ENCODE measurements around the gene ISCA2. TPM values are rescaled to one million over a fixed set of nuclear protein-coding genes. Genes with fewer than 3 reads are reported as not detected.

ISCA2 gene
- total and polyA plus RNA-seq, 9 of the 15 experiments (the other 6 are each of a cell fraction or from before 2014, with no cell fraction given): 5.0 to 36.7 (median 18.1) TPM

DNA sequence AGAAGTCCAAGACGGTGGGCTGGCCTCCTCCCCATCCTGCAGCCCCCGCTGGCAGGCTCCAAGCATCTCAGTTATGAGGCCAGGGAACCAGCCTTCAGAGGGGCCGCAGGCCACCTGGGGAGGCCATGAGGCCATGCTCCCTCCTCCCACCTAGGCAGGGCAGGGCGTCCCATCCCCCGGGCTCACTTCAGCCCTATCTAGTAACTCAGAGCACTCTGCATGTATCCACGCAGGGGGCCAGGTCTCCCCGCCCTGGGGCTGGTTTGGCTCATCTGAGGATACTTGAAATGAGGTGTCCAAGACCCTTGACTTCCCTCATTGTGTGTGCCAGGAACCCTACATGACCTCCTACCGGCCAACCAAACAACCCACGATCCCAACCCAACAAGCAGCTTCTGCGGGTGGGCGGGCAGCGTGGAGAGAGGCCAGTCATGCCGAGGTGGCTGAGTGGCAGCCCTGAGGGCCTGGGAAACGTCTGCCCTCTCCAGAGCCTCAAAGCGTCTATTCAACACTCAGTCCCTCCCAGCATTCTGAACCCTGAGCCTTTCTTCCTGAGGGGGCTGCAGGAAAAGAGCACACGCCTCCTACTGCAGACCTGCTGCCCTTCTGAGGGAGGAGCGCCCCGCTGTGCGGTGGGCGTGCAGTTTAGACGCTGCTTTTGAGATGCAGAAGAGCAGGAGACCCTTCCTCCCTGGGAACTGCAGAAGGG is 16.8 kb downstream of the ISCA2 start:
- 0% methylated on average over 14 of the region's 21 CpGs for WGBS (ENCODE audit: insufficient coverage, low coverage, missing lambda C conversion rate)

More for the DNA sequence above, 16.8 kb downstream of the ISCA2 start:
- in situ Hi-C loops (cut with MboI): no loop called here
- no peaks in the 10 kb centered on the region for H3K9me1 ChIP-seq (ENCODE audit: control insufficient read depth, insufficient read depth, low read length)
- ChIA-PET CTCF (ENCODE audit: low intra/inter-chr PET ratio) (no interaction called here), POLR2A (interaction anchor here (0.9 kb wide), 1 partner anchor 10 kb away, joined by 7 read pairs; no protein-coding TSS in a partner anchor)
- H3K27me3 ChIP-seq (ENCODE audit: control insufficient read depth in 2 of 2, insufficient read depth in 2 of 2, low read length in 2 of 2): peaks cover 6 to 67% of the 10 kb centered on the region in 2 experiments; a peak in 3 of 5 replicates
- H3K79me2 ChIP-seq (ENCODE audit: control insufficient read depth, insufficient read depth, low read length): no peaks in the 10 kb centered on the region
- intact Hi-C loops (cut with micrococcal nuclease): no loop called here
- H3K36me3 ChIP-seq (ENCODE audit: control insufficient read depth, insufficient read depth, low read length): no peaks in the 10 kb centered on the region
- no peaks in the 10 kb centered on the region for H3K4me1 ChIP-seq (replicated peaks in 1 of 2; ENCODE audit: control insufficient read depth in 2 of 2, insufficient read depth in 2 of 2, low read length in 2 of 2)
- no peaks in the 10 kb centered on the region for H4K20me1 ChIP-seq (replicated peaks; ENCODE audit: control insufficient read depth, insufficient read depth, low read length)
- no peak overlapping the region for H3K4me2 ChIP-seq (ENCODE audit: insufficient read depth, low read length)
- no peak overlapping the region for H3K27ac ChIP-seq (ENCODE audit: extremely low read depth, low read depth, low read length)
- TF ChIP-seq TSHZ1 (CRISPR knock-in tag; IDR thresholded peaks at IDR 0.05) (no peak), ELK1 (CRISPR knock-in tag; IDR thresholded peaks at IDR 0.05) (no peak), SMAD3 (CRISPR knock-in tag; conservative IDR thresholded peaks at IDR 0.05) (no peak), ZNF778 (CRISPR knock-in tag; IDR thresholded peaks at IDR 0.05) (no peak), CHD1 (IDR thresholded peaks at IDR 0.05; ENCODE audit: low read length) (no peak), HDAC8 (tag; IDR thresholded peaks at IDR 0.05) (no peak), ZNF124 (CRISPR knock-in tag; IDR thresholded peaks at IDR 0.05) (no peak), ZNF583 (CRISPR knock-in tag; IDR thresholded peaks at IDR 0.05) (no peak), SMC3 (conservative IDR thresholded peaks at IDR 0.05; ENCODE audit: insufficient read depth, low read depth, low read length) (no peak), SREBF2 (CRISPR knock-in tag; IDR thresholded peaks at IDR 0.05) (no peak), MCM3 (IDR thresholded peaks at IDR 0.05) (no peak), MAZ (CRISPR knock-in tag; conservative IDR thresholded peaks at IDR 0.05 in 1 of 2, IDR thresholded peaks at IDR 0.05 in 1 of 2) (no peak), DACH1 (IDR thresholded peaks at IDR 0.05; ENCODE audit: partially characterized antibody) (no peak), CHD2 (IDR thresholded peaks at IDR 0.05; ENCODE audit: low read depth, low read length) (no peak), HCFC1 (IDR thresholded peaks at IDR 0.05; ENCODE audit: low read depth, low read length) (no peak), GTF2A2 (tag; IDR thresholded peaks at IDR 0.05) (no peak), LEF1 (IDR thresholded peaks at IDR 0.05) (no peak)
- TF ChIP-seq, protein P1, sequence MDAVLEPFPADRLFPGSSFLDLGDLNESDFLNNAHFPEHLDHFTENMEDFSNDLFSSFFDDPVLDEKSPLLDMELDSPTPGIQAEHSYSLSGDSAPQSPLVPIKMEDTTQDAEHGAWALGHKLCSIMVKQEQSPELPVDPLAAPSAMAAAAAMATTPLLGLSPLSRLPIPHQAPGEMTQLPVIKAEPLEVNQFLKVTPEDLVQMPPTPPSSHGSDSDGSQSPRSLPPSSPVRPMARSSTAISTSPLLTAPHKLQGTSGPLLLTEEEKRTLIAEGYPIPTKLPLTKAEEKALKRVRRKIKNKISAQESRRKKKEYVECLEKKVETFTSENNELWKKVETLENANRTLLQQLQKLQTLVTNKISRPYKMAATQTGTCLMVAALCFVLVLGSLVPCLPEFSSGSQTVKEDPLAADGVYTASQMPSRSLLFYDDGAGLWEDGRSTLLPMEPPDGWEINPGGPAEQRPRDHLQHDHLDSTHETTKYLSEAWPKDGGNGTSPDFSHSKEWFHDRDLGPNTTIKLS (IDR thresholded peaks at IDR 0.05; ENCODE audit: borderline replicate concordance, low read depth): no peak
- ATAC-seq: no peak
- no peak for DNase-seq (ENCODE audit: extremely low read depth in 1 of 4, low spot score in 3 of 4)
- H3K9ac ChIP-seq (ENCODE audit: insufficient read depth in 1 of 2, low read depth in 2 of 2, low read length in 2 of 2): no peak overlapping the region
- no peak for FAIRE-seq
- no peak overlapping the region for H2AFZ ChIP-seq (ENCODE audit: low read depth, low read length)
- no TSS peak for BruUV-seq (replicated peaks)
- H3K9me3 ChIP-seq (replicated peaks; ENCODE audit: control insufficient read depth, insufficient read depth, low read depth, low read length): no peaks in the 10 kb centered on the region
- no peak overlapping the region for H3K4me3 ChIP-seq

All from K562 (cell line).